HG03045 (cell line): ENCODE measurements around the gene ZFX.
A peak's percentile ranks its signal among the peaks of the same experiment; 100 is the strongest.
"Not testable (repeated sequence)": the region's sequence is repeated elsewhere in the genome, so short reads cannot be mapped to it uniquely, and the experiment has no call there.

Source experiments
- ATAC-seq: cut with Tn5 transposase; IDR thresholded peaks from one replicate; pipeline ENCODE4 v1.9.1; 2021; ENCODE audit warnings: mild to moderate bottlenecking, moderate library complexity; ENCODE audit not compliant: unreplicated experiment

The ZFX gene

GRCh38 chrX:24149351-24150050, at the start of gene ZFX:
TSS of gene ZFX (plus strand) at chrX:24149729. CDS start at chrX:24172743, 23,014 bp downstream.
- peak; percentile 37 for ATAC-seq

- ATAC-seq: no peak
Measured at GRCh38 chrX:24100713-24101112, 48.8 kb upstream of the ZFX start.

- ATAC-seq: no peak
Measured at GRCh38 chrX:24110069-24110468, 39.5 kb upstream of the ZFX start.

GRCh38 chrX:24113181-24113580, 36.3 kb upstream of the ZFX start:
- ATAC-seq: no peak

- ATAC-seq: no peak
Measured at GRCh38 chrX:24117258-24117657, 32.3 kb upstream of the ZFX start.

GRCh38 chrX:24124244-24124799, 25.2 kb upstream of the ZFX start:
- no peak for ATAC-seq

- ATAC-seq: no peak
Measured at GRCh38 chrX:24125028-24125612, 24.4 kb upstream of the ZFX start.

- no peak for ATAC-seq
Measured at GRCh38 chrX:24131476-24131875, 18.1 kb upstream of the ZFX start.

- ATAC-seq: no peak
Measured at GRCh38 chrX:24133312-24133711, 16.2 kb upstream of the ZFX start.

GRCh38 chrX:24135768-24136167, 13.8 kb upstream of the ZFX start:
- ATAC-seq: not testable (repeated sequence)

GRCh38 chrX:24137192-24137591, 12.3 kb upstream of the ZFX start:
- no peak for ATAC-seq

- ATAC-seq: not testable (repeated sequence)
Measured at GRCh38 chrX:24143982-24144381, 5.5 kb upstream of the ZFX start.

GRCh38 chrX:24144528-24144927, 5.0 kb upstream of the ZFX start:
- no peak for ATAC-seq

GRCh38 chrX:24145303-24146186, 4.0 kb upstream of the ZFX start:
- ATAC-seq: no peak

- ATAC-seq: no peak
Measured at GRCh38 chrX:24146283-24146949, 3.1 kb upstream of the ZFX start.

- no peak for ATAC-seq
Measured at GRCh38 chrX:24147165-24147564, 2.4 kb upstream of the ZFX start.

GRCh38 chrX:24148121-24148520, 1.4 kb upstream of the ZFX start:
- no peak for ATAC-seq

- peak; percentile 4 for ATAC-seq
Measured at GRCh38 chrX:24148535-24149350, 786 bp upstream of the ZFX start.

GRCh38 chrX:24150051-24150790, 692 bp downstream of the ZFX start:
- ATAC-seq: peak; percentile 72
